ENCODE results near the gene OLFM4. TPM values are rescaled to one million over a fixed set of nuclear protein-coding genes. Genes with fewer than 3 reads are reported as not detected.

OLFM4 gene
- polyA plus RNA-seq, 2 of the 4 experiments (the other 2 are of a cell fraction): not detected

- 6% methylated on average over 2 of the region's 2 CpGs for WGBS (ENCODE audit: missing lambda C conversion rate)
- Histone ChIP-seq H3K27ac (no peak overlapping the region), H3K4me2 (no peak overlapping the region), H3K9me3 (no peaks in the 10 kb centered on the region), H3K4me1 (no peaks in the 10 kb centered on the region), H3K4me3 (no peak overlapping the region)
- ChIA-PET CTCF (no interaction called here), POLR2A (no interaction called here)
- ATAC-seq: no peak
- TF ChIP-seq REST (IDR thresholded peaks at IDR 0.05) (no peak), JUNB (IDR thresholded peaks at IDR 0.05) (no peak), BCL3 (IDR thresholded peaks at IDR 0.05) (no peak), ELK1 (IDR thresholded peaks at IDR 0.05; ENCODE audit: low read depth, low read length) (no peak), RAD21 (conservative IDR thresholded peaks at IDR 0.05 in 1 of 2, IDR thresholded peaks at IDR 0.05 in 1 of 2) (no peak), ZSCAN20 (CRISPR knock-in tag; IDR thresholded peaks at IDR 0.05) (no peak), FOSB (CRISPR knock-in tag; IDR thresholded peaks at IDR 0.05) (no peak), CBX8 (IDR thresholded peaks at IDR 0.05) (no peak), CHD4 (IDR thresholded peaks at IDR 0.05; ENCODE audit: borderline replicate concordance) (no peak), ZNF302 (CRISPR knock-in tag; IDR thresholded peaks at IDR 0.05) (no peak), MYC (IDR thresholded peaks at IDR 0.05; ENCODE audit: borderline replicate concordance, low read length) (no peak), HOXB13 (CRISPR knock-in tag; IDR thresholded peaks at IDR 0.05; ENCODE audit: low read depth) (no peak), NR3C1 (IDR thresholded peaks at IDR 0.05) (no peak), SREBF2 (IDR thresholded peaks at IDR 0.05) (no peak)
- TF ChIP-seq, protein P1, sequence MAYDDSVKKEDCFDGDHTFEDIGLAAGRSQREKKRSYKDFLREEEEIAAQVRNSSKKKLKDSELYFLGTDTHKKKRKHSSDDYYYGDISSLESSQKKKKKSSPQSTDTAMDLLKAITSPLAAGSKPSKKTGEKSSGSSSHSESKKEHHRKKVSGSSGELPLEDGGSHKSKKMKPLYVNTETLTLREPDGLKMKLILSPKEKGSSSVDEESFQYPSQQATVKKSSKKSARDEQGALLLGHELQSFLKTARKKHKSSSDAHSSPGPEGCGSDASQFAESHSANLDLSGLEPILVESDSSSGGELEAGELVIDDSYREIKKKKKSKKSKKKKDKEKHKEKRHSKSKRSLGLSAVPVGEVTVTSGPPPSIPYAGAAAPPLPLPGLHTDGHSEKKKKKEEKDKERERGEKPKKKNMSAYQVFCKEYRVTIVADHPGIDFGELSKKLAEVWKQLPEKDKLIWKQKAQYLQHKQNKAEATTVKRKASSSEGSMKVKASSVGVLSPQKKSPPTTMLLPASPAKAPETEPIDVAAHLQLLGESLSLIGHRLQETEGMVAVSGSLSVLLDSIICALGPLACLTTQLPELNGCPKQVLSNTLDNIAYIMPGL (CRISPR knock-in tag; IDR thresholded peaks at IDR 0.05; ENCODE audit: borderline replicate concordance): no peak
- TF ChIP-seq, protein P2, sequence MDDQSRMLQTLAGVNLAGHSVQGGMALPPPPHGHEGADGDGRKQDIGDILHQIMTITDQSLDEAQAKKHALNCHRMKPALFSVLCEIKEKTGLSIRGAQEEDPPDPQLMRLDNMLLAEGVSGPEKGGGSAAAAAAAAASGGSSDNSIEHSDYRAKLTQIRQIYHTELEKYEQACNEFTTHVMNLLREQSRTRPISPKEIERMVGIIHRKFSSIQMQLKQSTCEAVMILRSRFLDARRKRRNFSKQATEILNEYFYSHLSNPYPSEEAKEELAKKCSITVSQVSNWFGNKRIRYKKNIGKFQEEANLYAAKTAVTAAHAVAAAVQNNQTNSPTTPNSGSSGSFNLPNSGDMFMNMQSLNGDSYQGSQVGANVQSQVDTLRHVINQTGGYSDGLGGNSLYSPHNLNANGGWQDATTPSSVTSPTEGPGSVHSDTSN (IDR thresholded peaks at IDR 0.05): no peak
- TF ChIP-seq, protein P3, sequence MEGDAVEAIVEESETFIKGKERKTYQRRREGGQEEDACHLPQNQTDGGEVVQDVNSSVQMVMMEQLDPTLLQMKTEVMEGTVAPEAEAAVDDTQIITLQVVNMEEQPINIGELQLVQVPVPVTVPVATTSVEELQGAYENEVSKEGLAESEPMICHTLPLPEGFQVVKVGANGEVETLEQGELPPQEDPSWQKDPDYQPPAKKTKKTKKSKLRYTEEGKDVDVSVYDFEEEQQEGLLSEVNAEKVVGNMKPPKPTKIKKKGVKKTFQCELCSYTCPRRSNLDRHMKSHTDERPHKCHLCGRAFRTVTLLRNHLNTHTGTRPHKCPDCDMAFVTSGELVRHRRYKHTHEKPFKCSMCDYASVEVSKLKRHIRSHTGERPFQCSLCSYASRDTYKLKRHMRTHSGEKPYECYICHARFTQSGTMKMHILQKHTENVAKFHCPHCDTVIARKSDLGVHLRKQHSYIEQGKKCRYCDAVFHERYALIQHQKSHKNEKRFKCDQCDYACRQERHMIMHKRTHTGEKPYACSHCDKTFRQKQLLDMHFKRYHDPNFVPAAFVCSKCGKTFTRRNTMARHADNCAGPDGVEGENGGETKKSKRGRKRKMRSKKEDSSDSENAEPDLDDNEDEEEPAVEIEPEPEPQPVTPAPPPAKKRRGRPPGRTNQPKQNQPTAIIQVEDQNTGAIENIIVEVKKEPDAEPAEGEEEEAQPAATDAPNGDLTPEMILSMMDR (IDR thresholded peaks at IDR 0.05): no peak
- no peak for DNase-seq (ENCODE audit: low read depth in 1 of 2, low spot score in 1 of 2)
- FAIRE-seq: no peak
These were observed 24.0 kb upstream of the OLFM4 start for GRCh38 chr13:53004573-53004972.
